IgD-negative memory B cell (primary cell): ENCODE results near the gene EVA1C. TPM values are rescaled to one million over a fixed set of nuclear protein-coding genes. Genes with fewer than 3 reads are reported as not detected.
A peak's percentile ranks its signal among the peaks of the same experiment; 100 is the strongest.
"Not testable (repeated sequence)": the region's sequence is repeated elsewhere in the genome, so short reads cannot be mapped to it uniquely, and the experiment has no call there.

Experiments used
- H3K27ac Mint-ChIP-seq, 3 donors: one replicate each; pipeline ENCODE4 v1.8.0; 2020 to 2022; ENCODE audit warnings: mild to moderate bottlenecking in 3 of 3, mixed read lengths in 3 of 3, moderate library complexity in 1 of 3
- H3K27me3 Mint-ChIP-seq: one replicate; pipeline ENCODE4 v1.8.0; 2021; ENCODE audit warnings: mixed read lengths
- H3K36me3 Mint-ChIP-seq: one replicate; pipeline ENCODE4 v1.8.0; 2020; ENCODE audit warnings: mild to moderate bottlenecking, mixed read lengths
- H3K4me1 Mint-ChIP-seq, 3 donors: one replicate each; pipeline ENCODE4 v1.8.0; 2020 to 2022; ENCODE audit warnings: mixed read lengths in 3 of 3, mild to moderate bottlenecking in 1 of 3
- H3K4me3 Mint-ChIP-seq, 4 donors: one replicate each; pipeline ENCODE4 v1.8.0; 2020 to 2022; ENCODE audit warnings: mild to moderate bottlenecking in 4 of 4, mixed read lengths in 4 of 4, moderate library complexity in 3 of 4
- H3K9me3 Mint-ChIP-seq, 3 donors: one replicate each; pipeline ENCODE4 v1.8.0; 2020 to 2021; ENCODE audit warnings: mixed read lengths in 3 of 3, mild to moderate bottlenecking in 1 of 3
- polyA plus RNA-seq: library from polyadenylated mRNA; unstranded; fragments of 300-500 nt; fragmentation: Illumina TruSeq; gene quantifications from one replicate; pipeline ENCODE4 v1.2.3, GENCODE V29; 2021

Gene EVA1C
- polyA plus RNA-seq, 1 donor from 2014 or later: 3.2 TPM

- not testable (repeated sequence) for H3K4me1 Mint-ChIP-seq, H3K4me3 Mint-ChIP-seq, H3K27me3 Mint-ChIP-seq, H3K9me3 Mint-ChIP-seq, H3K27ac Mint-ChIP-seq, H3K36me3 Mint-ChIP-seq
Measured at GRCh38 chr21:32508036-32508435, 95.5 kb downstream of the EVA1C start.

- Mint-ChIP-seq H3K4me1 (no peaks in the 10 kb centered on the region), H3K4me3 (no peak overlapping the region), H3K27me3 (no peaks in the 10 kb centered on the region), H3K9me3 (peaks cover 0 to 2% (median 0%) of the 10 kb centered on the region in 3 donors), H3K27ac (no peak overlapping the region), H3K36me3 (peaks cover 2% of the 10 kb centered on the region)
Measured at GRCh38 chr21:32508558-32508957, 96.1 kb downstream of the EVA1C start.

GRCh38 chr21:32508975-32509374, 96.5 kb downstream of the EVA1C start:
- H3K4me1 Mint-ChIP-seq, H3K4me3 Mint-ChIP-seq, H3K27me3 Mint-ChIP-seq, H3K9me3 Mint-ChIP-seq, H3K36me3 Mint-ChIP-seq, H3K27ac Mint-ChIP-seq: not testable (repeated sequence)

- no peak overlapping the region for H3K27ac Mint-ChIP-seq
- peaks cover 0 to 2% (median 0%) of the 10 kb centered on the region in 3 donors for H3K9me3 Mint-ChIP-seq
- H3K4me1 Mint-ChIP-seq: no peaks in the 10 kb centered on the region
- no peaks in the 10 kb centered on the region for H3K27me3 Mint-ChIP-seq
- H3K36me3 Mint-ChIP-seq: no peaks in the 10 kb centered on the region
- no peak overlapping the region for H3K4me3 Mint-ChIP-seq
Measured at GRCh38 chr21:32514275-32515055, 102.0 kb downstream of the EVA1C start.

GRCh38 chr21:32515874-32516273, 103.4 kb downstream of the EVA1C start:
- H3K27ac Mint-ChIP-seq: no peak overlapping the region

GRCh38 chr21:32516756-32517649, 104.5 kb downstream of the EVA1C start:
- peaks cover 3% of the 10 kb centered on the region for H3K27me3 Mint-ChIP-seq
- H3K4me1 Mint-ChIP-seq: no peaks in the 10 kb centered on the region
- H3K36me3 Mint-ChIP-seq: no peaks in the 10 kb centered on the region
- H3K9me3 Mint-ChIP-seq: peaks cover 0 to 2% (median 0%) of the 10 kb centered on the region in 3 donors
- H3K27ac Mint-ChIP-seq: no peak overlapping the region
- no peak overlapping the region for H3K4me3 Mint-ChIP-seq

More at GRCh38 chr21:32515874-32516273, 103.4 kb downstream of the EVA1C start:
- Mint-ChIP-seq H3K4me1 (no peaks in the 10 kb centered on the region), H3K9me3 (peaks cover 0 to 2% (median 0%) of the 10 kb centered on the region in 3 donors), H3K27me3 (no peaks in the 10 kb centered on the region), H3K4me3 (no peak overlapping the region), H3K36me3 (no peaks in the 10 kb centered on the region)

GRCh38 chr21:32519945-32520874, 107.7 kb downstream of the EVA1C start:
- Mint-ChIP-seq H3K4me1 (no peaks in the 10 kb centered on the region), H3K36me3 (no peaks in the 10 kb centered on the region), H3K27ac (no peak overlapping the region), H3K4me3 (peak overlapping the region in 1 of 4 donors; percentile 60), H3K27me3 (peaks cover 5% of the 10 kb centered on the region), H3K9me3 (peaks cover 0 to 2% (median 0%) of the 10 kb centered on the region in 3 donors)

- no peak overlapping the region for H3K4me3 Mint-ChIP-seq
- H3K4me1 Mint-ChIP-seq: no peaks in the 10 kb centered on the region
- no peak overlapping the region for H3K27ac Mint-ChIP-seq
- peaks cover 0 to 2% (median 0%) of the 10 kb centered on the region in 3 donors for H3K9me3 Mint-ChIP-seq
- H3K36me3 Mint-ChIP-seq: no peaks in the 10 kb centered on the region
- peaks cover 9% of the 10 kb centered on the region for H3K27me3 Mint-ChIP-seq
Measured at GRCh38 chr21:32520875-32521735, 108.6 kb downstream of the EVA1C start.

GRCh38 chr21:32521736-32522355, 109.3 kb downstream of the EVA1C start:
- no peaks in the 10 kb centered on the region for H3K36me3 Mint-ChIP-seq
- H3K4me1 Mint-ChIP-seq: no peaks in the 10 kb centered on the region
- no peak overlapping the region for H3K4me3 Mint-ChIP-seq
- H3K27me3 Mint-ChIP-seq: peaks cover 9% of the 10 kb centered on the region
- peaks cover 0 to 2% (median 1%) of the 10 kb centered on the region in 3 donors for H3K9me3 Mint-ChIP-seq
- no peak overlapping the region for H3K27ac Mint-ChIP-seq

GRCh38 chr21:32523463-32523862, 111.0 kb downstream of the EVA1C start:
- Mint-ChIP-seq H3K9me3 (peaks cover 0 to 2% (median 2%) of the 10 kb centered on the region in 3 donors), H3K27me3 (peaks cover 9% of the 10 kb centered on the region), H3K27ac (no peak overlapping the region), H3K4me1 (no peaks in the 10 kb centered on the region), H3K4me3 (no peak overlapping the region), H3K36me3 (no peaks in the 10 kb centered on the region)

- Mint-ChIP-seq H3K27me3 (peaks cover 9% of the 10 kb centered on the region), H3K36me3 (no peaks in the 10 kb centered on the region), H3K27ac (no peak overlapping the region), H3K9me3 (peaks cover 0 to 2% (median 2%) of the 10 kb centered on the region in 3 donors), H3K4me1 (no peaks in the 10 kb centered on the region), H3K4me3 (no peak overlapping the region)
Measured at GRCh38 chr21:32523988-32524719, 111.6 kb downstream of the EVA1C start.

- no peaks in the 10 kb centered on the region for H3K36me3 Mint-ChIP-seq
- H3K4me3 Mint-ChIP-seq: no peak overlapping the region
- peaks cover 0 to 2% (median 2%) of the 10 kb centered on the region in 3 donors for H3K9me3 Mint-ChIP-seq
- H3K27ac Mint-ChIP-seq: no peak overlapping the region
- peaks cover 9% of the 10 kb centered on the region for H3K27me3 Mint-ChIP-seq
- no peaks in the 10 kb centered on the region for H3K4me1 Mint-ChIP-seq
Measured at GRCh38 chr21:32525282-32525681, 112.8 kb downstream of the EVA1C start.

- Mint-ChIP-seq H3K27ac (no peak overlapping the region), H3K9me3 (peaks cover 0 to 5% (median 2%) of the 10 kb centered on the region in 3 donors), H3K4me1 (no peaks in the 10 kb centered on the region), H3K36me3 (no peaks in the 10 kb centered on the region), H3K4me3 (no peak overlapping the region), H3K27me3 (peaks cover 5% of the 10 kb centered on the region)
Measured at GRCh38 chr21:32529679-32530078, 117.2 kb downstream of the EVA1C start.
